HCT116 (cell line): ENCODE data around the gene GALNT11.

Experiments used
- CTCF ChIP-seq, 3 experiments: fragments of 200-600 bp in 1 of 3; sonication (generic) in 1 of 3; IDR thresholded peaks in 2 of 3; conservative IDR thresholded peaks in 1 of 3; 2 replicates each; pipeline ENCODE4 v1.5.1; 2012 to 2017; ENCODE audit warnings: low read depth in 2 of 3, low read length in 2 of 3, antibody characterized with exemption in 1 of 3, borderline replicate concordance in 1 of 3, control low read depth in 1 of 3, mild to moderate bottlenecking in 1 of 3, mixed read lengths in 1 of 3, mixed run types in 1 of 3, moderate library complexity in 1 of 3; ENCODE audit not compliant: insufficient read depth in 1 of 3
- MAX ChIP-seq: IDR thresholded peaks from 2 replicates; pipeline ENCODE4 v1.6.1; 2012
- POLR2A ChIP-seq: IDR thresholded peaks from 2 replicates; pipeline ENCODE4 v1.7.0; 2011; ENCODE audit warnings: borderline replicate concordance; ENCODE audit not compliant: insufficient read depth, insufficient read length; ENCODE audit errors: extremely low read depth
- YY1 ChIP-seq: IDR thresholded peaks from 2 replicates; pipeline ENCODE4 v1.6.1; 2011; ENCODE audit warnings: low read length, low read depth, moderate library complexity, mild to moderate bottlenecking; ENCODE audit not compliant: insufficient replicate concordance; ENCODE audit errors: extremely low read depth
- ZNF274 ChIP-seq: fragments of 200-500 bp; sonication (Bioruptor generic); IDR thresholded peaks from 2 replicates; pipeline ENCODE4 v1.6.1; 2014; ENCODE audit warnings: mild to moderate bottlenecking, low read depth, low read length, inconsistent platforms

GRCh38 chr7:152129682-152130081, 104.2 kb downstream of the GALNT11 start:
- no peak for TF ChIP-seq CTCF (IDR thresholded peaks at IDR 0.05 in 2 of 3, conservative IDR thresholded peaks at IDR 0.05 in 1 of 3; ENCODE audit: borderline replicate concordance in 1 of 3, insufficient read depth in 1 of 3, low read depth in 2 of 3, low read length in 2 of 3)
- TF ChIP-seq POLR2A: no peak
- TF ChIP-seq ZNF274: no peak
- no peak for TF ChIP-seq YY1
- TF ChIP-seq MAX: no peak
